ENCODE measurements around the gene DNAJC7. TPM values are rescaled to one million over a fixed set of nuclear protein-coding genes. Genes with fewer than 3 reads are reported as not detected.
A peak's percentile ranks its signal among the peaks of the same experiment; 100 is the strongest.

Gene DNAJC7
- total RNA-seq, 1 donor: 46.3 TPM

- no peak for DNase-seq (ENCODE audit: low read depth in 2 of 3, low spot score in 2 of 3)
Measured at GRCh38 chr17:41982026-41982760, 35.0 kb downstream of the DNAJC7 start.

GRCh38 chr17:41977991-41978390 is 39.2 kb downstream of the DNAJC7 start:
- no peak for DNase-seq (ENCODE audit: low read depth in 2 of 3, low spot score in 2 of 3)

GRCh38 chr17:41976142-41976768 is 41.0 kb downstream of the DNAJC7 start:
- DNase-seq (ENCODE audit: low read depth in 2 of 3, low spot score in 2 of 3): no peak

GRCh38 chr17:41975099-41976083 is 41.8 kb downstream of the DNAJC7 start:
- no peak for DNase-seq (ENCODE audit: low read depth in 2 of 3, low spot score in 2 of 3)

GRCh38 chr17:41974658-41975057 is 42.6 kb downstream of the DNAJC7 start:
- no peak for DNase-seq (ENCODE audit: low read depth in 2 of 3, low spot score in 2 of 3)

GRCh38 chr17:41974031-41974430 is 43.2 kb downstream of the DNAJC7 start:
- no peak for DNase-seq (ENCODE audit: low read depth in 2 of 3, low spot score in 2 of 3)

GRCh38 chr17:41973408-41973811 is 43.8 kb downstream of the DNAJC7 start:
- DNase-seq (ENCODE audit: low read depth in 2 of 3, low spot score in 2 of 3): no peak

GRCh38 chr17:41972571-41973407 is 44.5 kb downstream of the DNAJC7 start:
- DNase-seq (ENCODE audit: low read depth in 2 of 3, low spot score in 2 of 3): no peak

GRCh38 chr17:41971721-41972523 is 45.3 kb downstream of the DNAJC7 start:
- no peak for DNase-seq (ENCODE audit: low read depth in 2 of 3, low spot score in 2 of 3)

GRCh38 chr17:41970901-41971331 is 46.3 kb downstream of the DNAJC7 start:
- no peak for DNase-seq (ENCODE audit: low read depth in 2 of 3, low spot score in 2 of 3)

GRCh38 chr17:41968676-41969075 is 48.6 kb downstream of the DNAJC7 start:
- no peak for DNase-seq (ENCODE audit: low read depth in 2 of 3, low spot score in 2 of 3)

- DNase-seq (ENCODE audit: low read depth in 2 of 3, low spot score in 2 of 3): no peak
Measured at GRCh38 chr17:41967921-41968578, 49.2 kb downstream of the DNAJC7 start.

- no peak for DNase-seq (ENCODE audit: low read depth in 2 of 3, low spot score in 2 of 3)
Measured at GRCh38 chr17:41967141-41967920, 49.9 kb downstream of the DNAJC7 start.

- DNase-seq (ENCODE audit: low read depth in 2 of 3, low spot score in 2 of 3): peak; percentile 80 to 94 (median 93)
Measured at GRCh38 chr17:41966463-41967140, 50.6 kb downstream of the DNAJC7 start, which contains the start of gene CNP. Gene CNP (plus strand): TSS chr17:41966795. CDS start chr17:41966885, 90 bp downstream.

GRCh38 chr17:41965694-41966462 is 51.4 kb downstream of the DNAJC7 start:
- DNase-seq (ENCODE audit: low read depth in 2 of 3, low spot score in 2 of 3): peak; percentile 24 to 50 (median 39)

GRCh38 chr17:41962768-41963434 is 54.3 kb downstream of the DNAJC7 start:
- peak; percentile 34 to 84 (median 61) for DNase-seq (ENCODE audit: low read depth in 2 of 3, low spot score in 2 of 3)

Data from hematopoietic multipotent progenitor cell (in vitro differentiated cells).